HG02884 (cell line): ENCODE results near the gene COX4I1.
A peak's percentile ranks its signal among the peaks of the same experiment; 100 is the strongest.

Experiments used
- ATAC-seq: cut with Tn5 transposase; IDR thresholded peaks from one replicate; pipeline ENCODE4 v1.9.1; 2021; ENCODE audit warnings: mild to moderate bottlenecking, moderate library complexity; ENCODE audit not compliant: unreplicated experiment

The COX4I1 gene

GRCh38 chr16:85799497-85800320 is at the start of gene COX4I1, which contains the start of gene EMC8:
Gene COX4I1, plus strand, starts transcription at chr16:85799695. Its CDS starts 1,511 bp downstream, at chr16:85801206.
Gene EMC8, minus strand, starts transcription at chr16:85799544. Its CDS starts 249 bp downstream, at chr16:85799295.
- peak; percentile 85 for ATAC-seq

- no peak for ATAC-seq
Measured at GRCh38 chr16:85749771-85750145, 49.7 kb upstream of the COX4I1 start.

- no peak for ATAC-seq
Measured at GRCh38 chr16:85750146-85750826, 49.2 kb upstream of the COX4I1 start.

GRCh38 chr16:85750827-85751697 is 48.4 kb upstream of the COX4I1 start, which contains the start of gene C16orf74:
Gene C16orf74, minus strand, starts transcription at chr16:85751096. Its CDS starts 15,879 bp downstream, at chr16:85735217.
- ATAC-seq = no peak

GRCh38 chr16:85751698-85752501 is 47.6 kb upstream of the COX4I1 start:
- ATAC-seq = no peak

- ATAC-seq = no peak
Measured at GRCh38 chr16:85752511-85753420, 46.7 kb upstream of the COX4I1 start.

GRCh38 chr16:85753559-85753958 is 45.9 kb upstream of the COX4I1 start:
- ATAC-seq = no peak

- no peak for ATAC-seq
Measured at GRCh38 chr16:85753976-85754375, 45.5 kb upstream of the COX4I1 start.

GRCh38 chr16:85754413-85754812 is 45.1 kb upstream of the COX4I1 start:
- ATAC-seq = no peak

GRCh38 chr16:85755929-85756768 is 43.3 kb upstream of the COX4I1 start:
- ATAC-seq = peak; percentile 63

- no peak for ATAC-seq
Measured at GRCh38 chr16:85757341-85757822, 42.1 kb upstream of the COX4I1 start.

GRCh38 chr16:85759136-85759535 is 40.4 kb upstream of the COX4I1 start:
- ATAC-seq = no peak

- no peak for ATAC-seq
Measured at GRCh38 chr16:85759631-85760419, 39.7 kb upstream of the COX4I1 start.

- no peak for ATAC-seq
Measured at GRCh38 chr16:85761861-85762260, 37.6 kb upstream of the COX4I1 start.

GRCh38 chr16:85762970-85763369 is 36.5 kb upstream of the COX4I1 start:
- ATAC-seq = no peak

- no peak for ATAC-seq
Measured at GRCh38 chr16:85763616-85764015, 35.9 kb upstream of the COX4I1 start.

GRCh38 chr16:85765211-85765610 is 34.3 kb upstream of the COX4I1 start:
- no peak for ATAC-seq
